Coronary artery (tissue), 2 donors: ENCODE results near the gene FADS6.

Experiments
- DNase-seq: peaks from one replicate; pipeline ENCODE4 v3.0.0-alpha.2; 2017; ENCODE audit warnings: low spot score
- H3K27ac ChIP-seq, 2 donors: fragments of 200-600 bp; sonication (generic); one replicate each; pipeline ENCODE4 v1.5.1; 2016 to 2019
- H3K4me3 ChIP-seq: fragments of 200-600 bp; sonication (generic); 2 replicates; pipeline ENCODE4 v1.5.1; 2016; ENCODE audit warnings: mild to moderate bottlenecking, moderate library complexity
- TF ChIP-seq, protein P1 (sequence below): fragments of 200-600 bp; sonication (generic); IDR thresholded peaks from one replicate; pipeline ENCODE4 v1.5.1; 2019; ENCODE audit warnings: antibody characterized with exemption

The FADS6 gene

GRCh38 chr17:74860872-74861661, 32.4 kb downstream of the FADS6 start:
- TF ChIP-seq, protein P1, sequence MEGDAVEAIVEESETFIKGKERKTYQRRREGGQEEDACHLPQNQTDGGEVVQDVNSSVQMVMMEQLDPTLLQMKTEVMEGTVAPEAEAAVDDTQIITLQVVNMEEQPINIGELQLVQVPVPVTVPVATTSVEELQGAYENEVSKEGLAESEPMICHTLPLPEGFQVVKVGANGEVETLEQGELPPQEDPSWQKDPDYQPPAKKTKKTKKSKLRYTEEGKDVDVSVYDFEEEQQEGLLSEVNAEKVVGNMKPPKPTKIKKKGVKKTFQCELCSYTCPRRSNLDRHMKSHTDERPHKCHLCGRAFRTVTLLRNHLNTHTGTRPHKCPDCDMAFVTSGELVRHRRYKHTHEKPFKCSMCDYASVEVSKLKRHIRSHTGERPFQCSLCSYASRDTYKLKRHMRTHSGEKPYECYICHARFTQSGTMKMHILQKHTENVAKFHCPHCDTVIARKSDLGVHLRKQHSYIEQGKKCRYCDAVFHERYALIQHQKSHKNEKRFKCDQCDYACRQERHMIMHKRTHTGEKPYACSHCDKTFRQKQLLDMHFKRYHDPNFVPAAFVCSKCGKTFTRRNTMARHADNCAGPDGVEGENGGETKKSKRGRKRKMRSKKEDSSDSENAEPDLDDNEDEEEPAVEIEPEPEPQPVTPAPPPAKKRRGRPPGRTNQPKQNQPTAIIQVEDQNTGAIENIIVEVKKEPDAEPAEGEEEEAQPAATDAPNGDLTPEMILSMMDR, result no peak
- no peak for DNase-seq
- peak overlapping the region; percentile 66 for H3K4me3 ChIP-seq
- no peak overlapping the region for H3K27ac ChIP-seq

DNA sequence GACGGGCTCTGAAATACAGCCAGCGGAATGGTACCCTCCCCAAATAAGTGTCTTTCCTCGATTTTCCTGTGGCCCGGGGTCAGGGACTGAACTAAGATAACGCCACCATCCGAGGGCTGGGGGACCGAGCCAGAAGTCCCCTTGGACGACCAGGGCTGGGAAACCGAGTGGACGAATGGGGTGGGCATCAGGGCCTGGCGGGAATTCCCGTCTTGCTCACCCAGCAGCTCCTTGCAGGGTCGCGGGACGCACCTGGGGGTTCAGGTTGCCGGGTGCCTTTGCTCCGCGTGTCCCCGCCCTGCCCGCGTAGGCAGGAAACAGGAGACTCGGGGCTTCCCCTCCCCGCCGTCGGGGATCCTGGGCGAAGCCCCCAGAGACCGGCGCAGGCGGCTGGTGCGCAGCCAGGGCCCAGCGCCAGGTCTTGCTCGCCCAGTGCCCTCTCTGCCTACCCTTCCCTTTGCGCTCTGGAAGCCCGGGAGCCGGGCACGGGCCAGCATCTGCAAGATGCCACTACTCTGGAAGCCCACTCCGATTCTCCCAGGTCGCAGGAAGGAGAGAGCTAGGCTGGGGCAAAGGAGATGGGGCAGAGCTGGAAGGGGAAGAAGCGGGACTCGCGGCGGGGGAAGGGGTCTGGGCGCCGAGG, 33.1 kb downstream of the FADS6 start:
- peak overlapping the region; percentile 66 for H3K4me3 ChIP-seq
- H3K27ac ChIP-seq, result no peak overlapping the region

DNA sequence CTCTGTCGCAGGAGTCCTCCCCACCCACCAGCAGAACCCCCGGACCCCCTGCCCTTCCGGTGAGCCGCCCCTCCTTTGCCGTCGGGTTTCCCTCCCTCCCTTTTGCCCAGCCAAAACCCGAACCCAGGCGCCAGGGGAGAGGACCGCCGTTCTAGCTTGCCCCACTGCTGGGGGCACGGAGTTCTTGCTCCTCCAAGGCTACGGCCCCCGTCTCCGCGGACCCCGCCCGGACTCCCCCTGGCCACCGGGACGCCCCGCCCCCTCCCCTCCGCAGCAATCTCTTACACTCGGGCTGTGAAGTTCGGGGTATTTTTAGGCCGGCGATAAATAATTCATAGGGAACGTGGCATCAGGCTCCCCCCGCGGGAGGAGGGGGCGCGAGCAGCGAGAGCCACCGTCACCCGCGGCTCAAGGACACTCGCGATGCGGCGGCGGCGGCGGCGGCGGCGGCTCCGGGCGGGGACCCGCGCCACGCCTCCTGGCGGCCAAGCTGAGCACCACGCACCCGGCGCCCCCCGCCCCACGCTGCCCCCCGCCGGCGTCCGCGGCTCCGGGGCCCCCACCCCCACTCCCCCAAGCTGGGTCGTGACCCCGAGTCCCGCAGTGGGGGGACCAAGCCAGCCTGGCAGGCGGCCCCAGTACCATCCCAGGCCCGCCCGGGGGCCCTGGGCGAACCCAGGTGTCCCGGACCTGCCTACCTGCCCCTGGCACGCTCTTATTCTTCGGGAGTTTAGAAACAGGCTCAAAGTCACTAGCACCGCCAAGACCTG, 33.8 kb downstream of the FADS6 start, which contains the start of gene GRIN2C:
Gene GRIN2C, minus strand, starts transcription at position 427 of the 770 bp plus-strand sequence. CDS start 4,793 bp downstream, outside the sequence.
- no peak for DNase-seq
- TF ChIP-seq, protein P1, result no peak
- H3K27ac ChIP-seq, result no peak within 1 kb of the TSS
- H3K4me3 ChIP-seq, result peak within 1 kb of the TSS; percentile 66

More for the DNA sequence above, 33.1 kb downstream of the FADS6 start:
- TF ChIP-seq, protein P1, result no peak
- no peak for DNase-seq

- DNase-seq, result no peak
- Histone ChIP-seq H3K4me3 (peak overlapping the region; percentile 66), H3K27ac (no peak overlapping the region)
- TF ChIP-seq, protein P1, result no peak
These were observed 34.6 kb downstream of the FADS6 start for GRCh38 chr17:74858672-74859458.

DNA sequence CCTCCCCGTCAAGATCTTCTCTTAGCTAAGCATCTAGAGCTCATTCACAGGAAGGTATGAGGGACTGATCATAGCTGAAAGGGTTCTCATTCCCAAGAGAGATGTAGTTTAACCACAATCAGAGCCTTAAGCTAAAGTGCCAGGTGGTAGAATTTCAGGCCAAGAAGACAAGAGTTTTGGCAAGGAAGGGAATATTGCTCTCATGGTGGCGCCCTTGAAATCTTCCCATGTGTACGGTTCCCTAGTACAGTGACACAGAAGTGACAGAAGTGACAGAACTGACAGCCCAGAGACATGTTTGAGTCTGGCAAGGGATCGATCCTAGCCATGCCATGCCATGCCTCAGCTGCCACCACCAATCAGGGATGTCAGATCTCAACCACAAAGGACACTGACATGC, 36.2 kb downstream of the FADS6 start:
- Histone ChIP-seq H3K4me3 (no peak overlapping the region), H3K27ac (no peak overlapping the region)
- TF ChIP-seq, protein P1, result no peak
- DNase-seq, result no peak

- no peak overlapping the region for H3K4me3 ChIP-seq
- TF ChIP-seq, protein P1, result no peak
- DNase-seq, result no peak
- no peak overlapping the region for H3K27ac ChIP-seq
These were observed 37.3 kb downstream of the FADS6 start for GRCh38 chr17:74856112-74856511.
